SKM-1 treated with dmso at 0.1 percent for 144 hours (cell line): ENCODE data around the gene WWC1.

Experiments used
- DNase-seq: peaks from one replicate; lab custom pipeline; 2025; ENCODE audit not compliant: unreplicated experiment; lab: John Stamatoyannopoulos, UW

The WWC1 gene

GRCh38 chr5:168360521-168361285, 69.3 kb downstream of the WWC1 start:
- DNase-seq = no peak

GRCh38 chr5:168362097-168362885, 70.8 kb downstream of the WWC1 start:
- no peak for DNase-seq

GRCh38 chr5:168364151-168364661, 72.8 kb downstream of the WWC1 start:
- DNase-seq = no peak

GRCh38 chr5:168364750-168365550, 73.5 kb downstream of the WWC1 start:
- DNase-seq = no peak

- DNase-seq = no peak
These were observed 74.2 kb downstream of the WWC1 start for GRCh38 chr5:168365581-168366081.

GRCh38 chr5:168366116-168366515, 74.7 kb downstream of the WWC1 start:
- DNase-seq = no peak

- no peak for DNase-seq
These were observed 77.4 kb downstream of the WWC1 start for GRCh38 chr5:168368854-168369253.

GRCh38 chr5:168370831-168371230, 79.4 kb downstream of the WWC1 start:
- no peak for DNase-seq

GRCh38 chr5:168372356-168372946, 81.0 kb downstream of the WWC1 start:
- DNase-seq = no peak

- DNase-seq = no peak
These were observed 83.1 kb downstream of the WWC1 start for GRCh38 chr5:168374532-168374931.

GRCh38 chr5:168375214-168375613, 83.8 kb downstream of the WWC1 start:
- no peak for DNase-seq

GRCh38 chr5:168377525-168377924, 86.1 kb downstream of the WWC1 start:
- no peak for DNase-seq

GRCh38 chr5:168378741-168379140, 87.3 kb downstream of the WWC1 start:
- DNase-seq = no peak

GRCh38 chr5:168382421-168382820, 91.0 kb downstream of the WWC1 start:
- DNase-seq = no peak

- no peak for DNase-seq
These were observed 99.0 kb downstream of the WWC1 start for GRCh38 chr5:168390491-168390890.

GRCh38 chr5:168393773-168394172, 102.3 kb downstream of the WWC1 start:
- DNase-seq = no peak

- no peak for DNase-seq
These were observed 109.2 kb downstream of the WWC1 start for GRCh38 chr5:168400429-168401220.

GRCh38 chr5:168401226-168401625, 109.8 kb downstream of the WWC1 start:
- no peak for DNase-seq

GRCh38 chr5:168401880-168402279, 110.4 kb downstream of the WWC1 start:
- no peak for DNase-seq

GRCh38 chr5:168404365-168404764, 112.9 kb downstream of the WWC1 start:
- DNase-seq = no peak
